ENCODE results near the gene VPS29.

VPS29 gene

DNA sequence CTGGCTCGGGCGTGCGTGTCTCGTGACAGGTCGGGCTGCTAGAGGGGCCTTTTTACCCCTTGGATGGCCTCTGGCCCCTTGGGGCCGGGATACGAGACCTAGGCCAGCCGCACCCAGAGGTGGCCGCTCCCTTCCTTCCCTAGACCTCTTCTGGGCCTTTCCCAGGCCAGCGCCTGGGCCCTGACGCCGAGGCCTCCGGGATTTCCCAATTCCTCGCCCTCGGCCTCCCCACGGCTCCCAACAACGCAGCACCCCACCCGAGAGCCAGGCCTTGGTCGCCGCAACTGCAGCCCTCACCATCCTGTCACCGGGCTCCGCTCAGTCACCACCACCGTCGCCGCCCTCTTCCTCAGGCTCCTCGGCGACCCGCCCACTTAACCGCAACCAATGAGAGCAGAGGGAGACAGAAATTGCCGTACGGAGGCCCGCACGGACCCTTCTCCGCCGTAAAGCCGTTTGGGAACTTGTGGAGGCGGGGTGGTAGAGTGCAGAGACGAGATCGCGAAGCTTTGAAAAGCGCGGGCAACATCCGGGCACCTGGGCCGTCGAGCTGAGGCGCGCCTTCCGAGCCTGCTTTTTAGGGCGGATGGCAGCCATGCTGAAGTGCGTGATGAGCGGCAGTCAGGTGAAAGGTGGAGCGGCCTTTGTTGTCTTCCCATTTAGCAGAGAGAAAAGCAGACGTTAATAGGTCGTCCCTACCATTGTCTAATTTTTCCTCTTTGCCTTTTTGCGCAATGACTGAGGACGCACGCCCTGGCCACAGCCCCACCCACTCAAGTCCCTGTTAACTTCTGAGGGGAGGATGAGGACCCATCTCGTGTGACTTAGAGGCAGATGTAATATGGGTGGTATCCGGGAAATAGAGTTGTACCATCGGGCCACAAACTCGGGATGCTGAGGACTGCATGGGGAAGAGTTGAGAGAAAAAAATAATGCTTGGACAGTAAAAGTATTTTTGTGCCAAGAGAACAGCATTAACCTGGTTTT, at the start of gene VPS29, which contains the start of gene RAD9B:
Gene VPS29, minus strand, starts transcription at position 360 of the 987 bp plus-strand sequence. Its CDS starts 60 bp downstream, at position 300.
Gene RAD9B, plus strand, starts transcription at position 580 of the 987 bp plus-strand sequence. Its CDS starts 7 bp downstream, at position 587.
- TF ChIP-seq CREB1 (IDR thresholded peaks at IDR 0.05; ENCODE audit: low read depth): no peak
- peak; percentile 47; the same call in 1 of the 2 replicates for TF ChIP-seq EGR1 (IDR thresholded peaks at IDR 0.05)
- TF ChIP-seq ZBTB7A (IDR thresholded peaks at IDR 0.05; ENCODE audit: low read depth): no peak
- TF ChIP-seq TEAD4 (IDR thresholded peaks at IDR 0.05): peak; percentile 52; the same call in 1 of the 2 replicates
- 0 out of 2 replicates have a peak, but pooled peaks have one; percentile 62 for TF ChIP-seq FOXM1 (IDR thresholded peaks at IDR 0.05; ENCODE audit: borderline replicate concordance, low read depth)
- no peak for TF ChIP-seq REST (IDR thresholded peaks at IDR 0.05; ENCODE audit: low read depth)
- TF ChIP-seq, protein P1, sequence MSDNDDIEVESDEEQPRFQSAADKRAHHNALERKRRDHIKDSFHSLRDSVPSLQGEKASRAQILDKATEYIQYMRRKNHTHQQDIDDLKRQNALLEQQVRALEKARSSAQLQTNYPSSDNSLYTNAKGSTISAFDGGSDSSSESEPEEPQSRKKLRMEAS (IDR thresholded peaks at IDR 0.05): peak; percentile 100
- no peak for TF ChIP-seq NFIC (IDR thresholded peaks at IDR 0.05)
- peak; percentile 87 for TF ChIP-seq YY1 (IDR thresholded peaks at IDR 0.05; ENCODE audit: low read depth)
- TF ChIP-seq CEBPB (IDR thresholded peaks at IDR 0.05): peak; percentile 49; the same call in 1 of the 2 replicates
- no peak for TF ChIP-seq RAD21 (IDR thresholded peaks at IDR 0.05; ENCODE audit: low read depth)
- TF ChIP-seq USF1 (IDR thresholded peaks at IDR 0.05): no peak
- TF ChIP-seq TAF1 (IDR thresholded peaks at IDR 0.05; ENCODE audit: low read depth): peak; percentile 75
- peak; percentile 32; the same call in 1 of the 2 replicates for TF ChIP-seq EP300 (IDR thresholded peaks at IDR 0.05; ENCODE audit: borderline replicate concordance)
- TF ChIP-seq TCF12 (IDR thresholded peaks at IDR 0.05; ENCODE audit: low read depth): peak; percentile 75

- TF ChIP-seq TEAD4 (IDR thresholded peaks at IDR 0.05): no peak
- 0 out of 2 replicates have a peak, but pooled peaks have one; percentile 25 for TF ChIP-seq CEBPB (IDR thresholded peaks at IDR 0.05)
Measured at GRCh38 chr12:110550981-110551380, 49.1 kb upstream of the VPS29 start.

- TF ChIP-seq RAD21 (IDR thresholded peaks at IDR 0.05; ENCODE audit: low read depth) (no peak), USF1 (IDR thresholded peaks at IDR 0.05) (no peak), TEAD4 (IDR thresholded peaks at IDR 0.05) (no peak), CREB1 (IDR thresholded peaks at IDR 0.05; ENCODE audit: low read depth) (no peak), TAF1 (IDR thresholded peaks at IDR 0.05; ENCODE audit: low read depth) (no peak), YY1 (IDR thresholded peaks at IDR 0.05; ENCODE audit: low read depth) (no peak), FOXM1 (IDR thresholded peaks at IDR 0.05; ENCODE audit: borderline replicate concordance, low read depth) (no peak), CEBPB (IDR thresholded peaks at IDR 0.05) (no peak), TCF12 (IDR thresholded peaks at IDR 0.05; ENCODE audit: low read depth) (no peak), ZBTB7A (IDR thresholded peaks at IDR 0.05; ENCODE audit: low read depth) (no peak), EGR1 (IDR thresholded peaks at IDR 0.05) (no peak), REST (IDR thresholded peaks at IDR 0.05; ENCODE audit: low read depth) (no peak), NFIC (IDR thresholded peaks at IDR 0.05) (no peak), EP300 (IDR thresholded peaks at IDR 0.05; ENCODE audit: borderline replicate concordance) (no peak)
- TF ChIP-seq, protein P1 (IDR thresholded peaks at IDR 0.05): no peak
Measured at GRCh38 chr12:110549716-110550115, 47.8 kb upstream of the VPS29 start.

GRCh38 chr12:110548678-110549077, 46.8 kb upstream of the VPS29 start:
- TF ChIP-seq, protein P1 (IDR thresholded peaks at IDR 0.05): no peak
- no peak for TF ChIP-seq REST (IDR thresholded peaks at IDR 0.05; ENCODE audit: low read depth)
- TF ChIP-seq NFIC (IDR thresholded peaks at IDR 0.05): no peak
- TF ChIP-seq RAD21 (IDR thresholded peaks at IDR 0.05; ENCODE audit: low read depth): no peak
- no peak for TF ChIP-seq CEBPB (IDR thresholded peaks at IDR 0.05)
- TF ChIP-seq TCF12 (IDR thresholded peaks at IDR 0.05; ENCODE audit: low read depth): no peak
- TF ChIP-seq CREB1 (IDR thresholded peaks at IDR 0.05; ENCODE audit: low read depth): no peak
- TF ChIP-seq EGR1 (IDR thresholded peaks at IDR 0.05): no peak
- TF ChIP-seq EP300 (IDR thresholded peaks at IDR 0.05; ENCODE audit: borderline replicate concordance): no peak
- no peak for TF ChIP-seq TEAD4 (IDR thresholded peaks at IDR 0.05)
- no peak for TF ChIP-seq YY1 (IDR thresholded peaks at IDR 0.05; ENCODE audit: low read depth)
- no peak for TF ChIP-seq USF1 (IDR thresholded peaks at IDR 0.05)
- no peak for TF ChIP-seq TAF1 (IDR thresholded peaks at IDR 0.05; ENCODE audit: low read depth)

Data from Ishikawa (cell line).